Measurements from ENCODE around the gene TOM1L2. TPM values are rescaled to one million over a fixed set of nuclear protein-coding genes. Genes with fewer than 3 reads are reported as not detected.
A peak's percentile ranks its signal among the peaks of the same experiment; 100 is the strongest.

Gene TOM1L2
- total RNA-seq, 2 donors from 2014 or later: 47.6 to 68.7 TPM

- H3K36me3 ChIP-seq: no peaks in the 10 kb centered on the region
- no peak for DNase-seq
- no peaks in the 10 kb centered on the region for H3K27me3 ChIP-seq
- TF ChIP-seq, protein P1, sequence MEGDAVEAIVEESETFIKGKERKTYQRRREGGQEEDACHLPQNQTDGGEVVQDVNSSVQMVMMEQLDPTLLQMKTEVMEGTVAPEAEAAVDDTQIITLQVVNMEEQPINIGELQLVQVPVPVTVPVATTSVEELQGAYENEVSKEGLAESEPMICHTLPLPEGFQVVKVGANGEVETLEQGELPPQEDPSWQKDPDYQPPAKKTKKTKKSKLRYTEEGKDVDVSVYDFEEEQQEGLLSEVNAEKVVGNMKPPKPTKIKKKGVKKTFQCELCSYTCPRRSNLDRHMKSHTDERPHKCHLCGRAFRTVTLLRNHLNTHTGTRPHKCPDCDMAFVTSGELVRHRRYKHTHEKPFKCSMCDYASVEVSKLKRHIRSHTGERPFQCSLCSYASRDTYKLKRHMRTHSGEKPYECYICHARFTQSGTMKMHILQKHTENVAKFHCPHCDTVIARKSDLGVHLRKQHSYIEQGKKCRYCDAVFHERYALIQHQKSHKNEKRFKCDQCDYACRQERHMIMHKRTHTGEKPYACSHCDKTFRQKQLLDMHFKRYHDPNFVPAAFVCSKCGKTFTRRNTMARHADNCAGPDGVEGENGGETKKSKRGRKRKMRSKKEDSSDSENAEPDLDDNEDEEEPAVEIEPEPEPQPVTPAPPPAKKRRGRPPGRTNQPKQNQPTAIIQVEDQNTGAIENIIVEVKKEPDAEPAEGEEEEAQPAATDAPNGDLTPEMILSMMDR (IDR thresholded peaks at IDR 0.05): no peak
- H3K9ac ChIP-seq (ENCODE audit: low read depth in 2 of 2, low read length in 2 of 2): no peak overlapping the region
- no peaks in the 10 kb centered on the region for H3K4me1 ChIP-seq
- no peak overlapping the region for H3K27ac ChIP-seq
- H3K4me3 ChIP-seq: no peak overlapping the region
- intact Hi-C loops (cut with DNase I): no loop called here
- H3K9me3 ChIP-seq: no peaks in the 10 kb centered on the region
Observed at GRCh38 chr17:17888371-17888770, 83.8 kb downstream of the TOM1L2 start.

DNA sequence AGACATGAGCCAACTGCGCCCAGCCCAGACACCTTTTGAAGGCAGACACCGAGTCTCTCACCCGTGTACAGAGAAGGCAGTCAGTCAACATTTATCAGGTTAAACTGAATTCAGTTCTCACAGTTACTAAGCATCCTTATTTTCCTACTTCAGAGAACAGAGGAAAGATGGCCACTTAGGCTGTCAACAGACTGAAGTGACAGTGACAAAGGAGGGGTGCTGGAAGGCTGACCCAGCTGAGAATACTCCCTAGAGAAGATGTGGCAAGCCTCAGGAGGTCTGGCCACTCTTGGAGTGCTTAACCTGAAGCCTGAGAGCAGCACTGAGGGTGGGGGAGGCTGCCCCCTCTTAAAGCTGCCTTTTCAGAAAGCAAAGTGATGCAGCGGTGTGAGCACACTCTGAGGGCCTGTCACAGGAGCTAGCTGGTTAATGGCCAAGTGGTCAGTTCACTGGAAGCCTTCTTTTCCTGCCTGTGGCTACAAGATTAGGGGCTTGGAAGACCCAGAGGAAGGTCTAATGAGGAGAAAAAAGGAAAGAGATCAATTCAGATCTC lies 84.4 kb downstream of the TOM1L2 start:
- intact Hi-C loops (cut with DNase I): no loop called here
- no peak overlapping the region for H3K9ac ChIP-seq (ENCODE audit: low read depth in 2 of 2, low read length in 2 of 2)
- peaks cover 3% of the 10 kb centered on the region for H3K36me3 ChIP-seq
- no peaks in the 10 kb centered on the region for H3K4me1 ChIP-seq
- no peak overlapping the region for H3K4me3 ChIP-seq
- no peak for DNase-seq
- no peaks in the 10 kb centered on the region for H3K9me3 ChIP-seq
- no peak overlapping the region for H3K27ac ChIP-seq
- TF ChIP-seq, protein P1 (IDR thresholded peaks at IDR 0.05): no peak
- H3K27me3 ChIP-seq: no peaks in the 10 kb centered on the region

- Histone ChIP-seq H3K4me1 (no peaks in the 10 kb centered on the region), H3K9me3 (no peaks in the 10 kb centered on the region), H3K27ac (no peak overlapping the region), H3K9ac (ENCODE audit: low read depth in 2 of 2, low read length in 2 of 2) (no peak overlapping the region), H3K4me3 (no peak overlapping the region), H3K36me3 (peaks cover 5% of the 10 kb centered on the region), H3K27me3 (no peaks in the 10 kb centered on the region)
- DNase-seq: no peak
- intact Hi-C loops (cut with DNase I): no loop called here
- TF ChIP-seq, protein P1 (IDR thresholded peaks at IDR 0.05): no peak
Observed at GRCh38 chr17:17886726-17887125, 85.5 kb downstream of the TOM1L2 start.

GRCh38 chr17:17886226-17886625 lies 86.0 kb downstream of the TOM1L2 start:
- TF ChIP-seq, protein P1 (IDR thresholded peaks at IDR 0.05): no peak
- no peaks in the 10 kb centered on the region for H3K27me3 ChIP-seq
- no peak overlapping the region for H3K27ac ChIP-seq
- DNase-seq: peak; percentile 64
- intact Hi-C loops (cut with DNase I): no loop called here
- no peaks in the 10 kb centered on the region for H3K4me1 ChIP-seq
- H3K9me3 ChIP-seq: no peaks in the 10 kb centered on the region
- H3K36me3 ChIP-seq: peaks cover 5% of the 10 kb centered on the region
- no peak overlapping the region for H3K9ac ChIP-seq (ENCODE audit: low read depth in 2 of 2, low read length in 2 of 2)
- no peak overlapping the region for H3K4me3 ChIP-seq

DNA sequence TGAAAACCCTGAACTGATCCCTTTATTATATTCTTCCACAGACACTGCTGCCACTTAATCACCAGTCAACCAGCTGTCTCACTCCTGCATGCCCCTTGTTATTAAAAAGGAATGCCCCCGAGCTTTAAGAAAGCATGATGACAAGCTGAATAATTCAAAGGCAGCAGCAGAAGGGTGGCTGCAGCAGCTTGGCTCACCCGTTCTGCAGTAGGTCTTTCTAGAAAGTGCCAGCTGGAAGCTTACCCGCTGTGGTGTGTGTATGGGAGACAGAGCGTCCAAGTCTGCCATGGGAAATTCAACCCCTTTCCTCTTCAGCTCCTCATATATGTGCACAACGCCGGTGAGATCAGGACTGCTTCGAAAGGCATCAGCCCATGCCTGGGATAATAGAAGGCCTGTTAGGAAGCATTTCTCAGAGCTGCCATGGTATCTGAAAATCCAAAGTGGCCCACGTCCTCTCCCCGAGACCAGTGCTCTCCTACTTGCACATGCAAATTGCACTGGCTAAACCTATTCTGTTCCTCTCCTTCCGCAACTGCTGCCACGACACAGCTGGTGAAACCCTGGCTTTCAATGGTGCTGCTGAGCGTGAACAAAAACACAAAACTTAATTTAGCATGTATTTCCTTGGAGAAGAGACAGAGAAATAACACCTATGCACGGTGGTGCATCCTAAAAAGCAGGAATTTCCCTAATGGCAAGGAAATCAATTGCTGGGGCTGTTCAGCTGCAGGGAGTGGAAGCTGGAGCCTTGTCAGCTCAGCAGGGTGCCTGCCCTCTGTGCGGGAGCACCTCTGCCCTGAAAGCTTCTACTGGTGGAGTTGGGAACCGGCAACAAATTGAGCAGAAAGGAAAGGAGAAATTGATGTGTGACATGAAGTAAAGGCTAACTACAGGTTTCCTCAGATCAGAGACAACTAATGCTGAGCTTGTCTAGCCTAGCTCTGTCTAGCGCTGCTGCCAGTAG lies 87.5 kb downstream of the TOM1L2 start:
- H3K9me3 ChIP-seq: no peaks in the 10 kb centered on the region
- no peak overlapping the region for H3K9ac ChIP-seq (ENCODE audit: low read depth in 2 of 2, low read length in 2 of 2)
- no peaks in the 10 kb centered on the region for H3K4me1 ChIP-seq
- H3K27ac ChIP-seq: no peak overlapping the region
- TF ChIP-seq, protein P1 (IDR thresholded peaks at IDR 0.05): no peak
- H3K36me3 ChIP-seq: peaks cover 5% of the 10 kb centered on the region
- DNase-seq: no peak
- H3K4me3 ChIP-seq: no peak overlapping the region
- intact Hi-C loops (cut with DNase I): no loop called here
- H3K27me3 ChIP-seq: no peaks in the 10 kb centered on the region

All from colonic mucosa (tissue), 4 donors.